IMR-90 (cell line): ENCODE measurements around the gene STK25. TPM values are rescaled to one million over a fixed set of nuclear protein-coding genes. Genes with fewer than 3 reads are reported as not detected.
A peak's percentile ranks its signal among the peaks of the same experiment; 100 is the strongest.

Experiments
- ATAC-seq: fragments of 200-7000 bp; cut with Tn5 transposase; 2 replicates; pipeline ENCODE4 v1.9.1; 2020; ENCODE audit warnings: low read depth, mild to moderate bottlenecking, moderate library complexity
- BruUV-seq: library from RNA; stranded (reverse); fragments of 400-500 nt; replicated peaks from 2 replicates; lab custom pipeline; 2021; lab: Mats Ljungman, UMichigan
- CTCF ChIA-PET: fragments of 300-600 bp; formaldehyde crosslinking; extraction: SDS; loops from one replicate; lab custom pipeline; 2021; ENCODE audit warnings: antibody characterized with exemption; lab: Yijun Ruan, JAX
- POLR2A ChIA-PET: fragments of 300-600 bp; sonication (Branson Sonifier 250); formaldehyde crosslinking; loops from one replicate; lab custom pipeline; 2022; ENCODE audit warnings: antibody characterized with exemption; ENCODE audit not compliant: unreplicated experiment; lab: Charles Lee
- DNase-seq: peaks from one replicate; pipeline ENCODE4 v3.0.0; 2013
- H2AFZ ChIP-seq: replicated peaks from 2 replicates; pipeline ENCODE3; 2013; ENCODE audit warnings: low read length, mild to moderate bottlenecking; ENCODE audit not compliant: poor library complexity
- H2AK5ac ChIP-seq: 2 replicates; pipeline ENCODE4 v1.6.1; 2013; ENCODE audit warnings: low read depth, low read length, inconsistent platforms
- H2AK9ac ChIP-seq: replicated peaks from 2 replicates; pipeline ENCODE3; 2013; ENCODE audit warnings: mild to moderate bottlenecking, low read depth, low read length, moderate library complexity; ENCODE audit not compliant: poor library complexity
- H2BK120ac ChIP-seq: 2 replicates; pipeline ENCODE4 v1.6.1; 2013; ENCODE audit warnings: low read depth, low read length, inconsistent platforms
- H2BK15ac ChIP-seq: 3 replicates; pipeline ENCODE4 v1.6.1; 2013; ENCODE audit warnings: low read depth, low read length, inconsistent platforms
- H2BK20ac ChIP-seq: 2 replicates; pipeline ENCODE4 v1.6.1; 2013; ENCODE audit warnings: low read depth, mild to moderate bottlenecking, inconsistent platforms, low read length, moderate library complexity
- H2BK5ac ChIP-seq: 2 replicates; pipeline ENCODE4 v1.6.1; 2013; ENCODE audit warnings: mild to moderate bottlenecking, low read depth, low read length, inconsistent platforms; ENCODE audit not compliant: poor library complexity, severe bottlenecking
- H3K14ac ChIP-seq: replicated peaks from 2 replicates; pipeline ENCODE4 v1.6.1; 2013; ENCODE audit warnings: low read depth, low read length, inconsistent platforms
- H3K18ac ChIP-seq: 2 replicates; pipeline ENCODE4 v1.6.1; 2013; ENCODE audit warnings: low read depth, low read length, control low read depth
- H3K23ac ChIP-seq: 2 replicates; pipeline ENCODE4 v1.6.1; 2013; ENCODE audit warnings: low read depth, low read length, inconsistent platforms
- H3K27ac ChIP-seq: 2 replicates; pipeline ENCODE4 v1.5.1; 2013; ENCODE audit warnings: mild to moderate bottlenecking, control low read depth, low read length; ENCODE audit not compliant: insufficient read depth
- H3K27me3 ChIP-seq: 2 replicates; pipeline ENCODE4 v1.6.1; 2013; ENCODE audit warnings: low read length; ENCODE audit not compliant: control insufficient read depth, insufficient read depth
- H3K36me3 ChIP-seq: 2 replicates; pipeline ENCODE4 v1.6.1; 2013; ENCODE audit warnings: low read length, mixed read lengths; ENCODE audit not compliant: control insufficient read depth, insufficient read depth
- H3K4ac ChIP-seq: 2 replicates; pipeline ENCODE4 v1.6.1; 2013; ENCODE audit warnings: low read depth, low read length, inconsistent platforms
- H3K4me1 ChIP-seq: 2 replicates; pipeline ENCODE4 v1.6.1; 2013; ENCODE audit warnings: low read length, mixed read lengths; ENCODE audit not compliant: control insufficient read depth, insufficient read depth
- H3K4me2 ChIP-seq: 2 replicates; pipeline ENCODE4 v1.6.1; 2013; ENCODE audit warnings: low read depth, mild to moderate bottlenecking, control low read depth, low read length, moderate library complexity
- H3K4me3 ChIP-seq: 2 replicates; pipeline ENCODE4 v1.5.1; 2013; ENCODE audit warnings: low read depth, mild to moderate bottlenecking, control low read depth, low read length, moderate library complexity; ENCODE audit not compliant: insufficient read depth
- H3K56ac ChIP-seq: 2 replicates; pipeline ENCODE4 v1.6.1; 2013; ENCODE audit warnings: low read length, inconsistent platforms; ENCODE audit not compliant: insufficient read depth; ENCODE audit errors: extremely low read depth
- H3K79me1 ChIP-seq, 2 experiments: 2 replicates each; pipeline ENCODE4 v1.6.1; 2013; ENCODE audit warnings: low read length in 2 of 2, inconsistent platforms in 1 of 2, low read depth in 1 of 2
- H3K9ac ChIP-seq: 2 replicates; pipeline ENCODE4 v1.6.1; 2013; ENCODE audit warnings: low read depth, low read length, control low read depth
- H3K9me1 ChIP-seq: 2 replicates; pipeline ENCODE4 v1.6.1; 2013; ENCODE audit warnings: low read length, inconsistent platforms; ENCODE audit not compliant: insufficient read depth
- H3K9me3 ChIP-seq: 2 replicates; pipeline ENCODE4 v1.6.1; 2013; ENCODE audit warnings: low read length; ENCODE audit not compliant: control insufficient read depth, insufficient read depth
- H4K20me1 ChIP-seq: 2 replicates; pipeline ENCODE4 v1.6.1; 2013; ENCODE audit warnings: low read length, inconsistent platforms; ENCODE audit not compliant: insufficient read depth
- H4K5ac ChIP-seq: 2 replicates; pipeline ENCODE4 v1.6.1; 2013; ENCODE audit warnings: mild to moderate bottlenecking, low read depth, low read length, control low read depth
- H4K8ac ChIP-seq, 2 experiments: 2 replicates each; pipeline ENCODE4 v1.6.1; 2013; ENCODE audit warnings: low read depth in 2 of 2, low read length in 2 of 2, control low read depth in 1 of 2, inconsistent platforms in 1 of 2
- H4K91ac ChIP-seq: 2 replicates; pipeline ENCODE4 v1.6.1; 2013; ENCODE audit warnings: low read depth, low read length, inconsistent platforms; ENCODE audit not compliant: insufficient read depth
- BHLHE40 ChIP-seq: fragments of 150-350 bp; IDR thresholded peaks from 2 replicates; pipeline ENCODE4 v1.6.1; 2016; ENCODE audit warnings: mild to moderate bottlenecking, low read depth, low read length
- CEBPB ChIP-seq: IDR thresholded peaks from 2 replicates; pipeline ENCODE4 v1.6.1; 2012; ENCODE audit warnings: low read depth, low read length, improper control_type of control experiment
- CHD1 ChIP-seq: IDR thresholded peaks from 2 replicates; pipeline ENCODE4 v1.6.1; 2012; ENCODE audit warnings: low read depth, low read length, improper control_type of control experiment
- MAFK ChIP-seq: IDR thresholded peaks from 2 replicates; pipeline ENCODE4 v1.6.1; 2012; ENCODE audit warnings: low read depth, low read length, improper control_type of control experiment
- MAZ ChIP-seq: IDR thresholded peaks from 2 replicates; pipeline ENCODE4 v1.6.1; 2012; ENCODE audit warnings: low read depth, mild to moderate bottlenecking, low read length, improper control_type of control experiment, moderate library complexity, borderline replicate concordance
- MXI1 ChIP-seq: IDR thresholded peaks from 2 replicates; pipeline ENCODE4 v1.6.1; 2012; ENCODE audit warnings: low read depth, mild to moderate bottlenecking, low read length, moderate library complexity, borderline replicate concordance
- NFE2L2 ChIP-seq: fragments of 150-350 bp; IDR thresholded peaks from 2 replicates; pipeline ENCODE4 v1.6.1; 2016; ENCODE audit warnings: low read depth, mild to moderate bottlenecking, low read length
- RAD21 ChIP-seq: IDR thresholded peaks from 2 replicates; pipeline ENCODE4 v1.6.1; 2012; ENCODE audit warnings: low read length, improper control_type of control experiment
- SMC3 ChIP-seq: fragments of 150-350 bp; IDR thresholded peaks from 2 replicates; pipeline ENCODE4 v1.6.1; 2016; ENCODE audit warnings: low read depth, mild to moderate bottlenecking, antibody characterized with exemption, low read length, moderate library complexity
- WGBS, 2 experiments: methylation state at CpG; one replicate each; pipeline versions ENCODE4 v1.1.5 to v1.1.7; 2013; ENCODE audit warnings: missing lambda C conversion rate in 2 of 2; ENCODE audit not compliant: insufficient read length in 1 of 2; ENCODE audit errors: extremely low coverage in 2 of 2; 5-methylcytosine and 5-hydroxymethylcytosine counted together
- dilution Hi-C: fragments of 300-500 bp; cut with HindIII; formaldehyde crosslinking; loops from one replicate; pipeline ENCODE4 v1.14.3; 2018; ENCODE audit warnings: low sequenced_read_pairs; ENCODE audit not compliant: unreplicated experiment
- in situ Hi-C: fragments of 300-500 bp; cut with MboI; formaldehyde crosslinking; loops from 3 replicates; pipeline ENCODE4 v1.14.3; 2019; ENCODE audit warnings: low sequenced_read_pairs, inconsistent platforms, mixed read lengths
- intact Hi-C: fragments of 100-400 bp; cut with micrococcal nuclease; formaldehyde crosslinking; loops from 2 replicates; pipeline ENCODE4 v1.10.0; 2022
- polyA plus RNA-seq, 3 experiments: library from polyadenylated mRNA; depleted of rRNA; stranded (reverse); fragments of >200 nt; gene quantifications; 2 replicates each; pipeline ENCODE4 v1.2.3, GENCODE V29; 2012; ENCODE audit warnings: low replicate concordance in 1 of 3
- total RNA-seq: library from RNA; depleted of rRNA; stranded (reverse); fragments of >200 nt; gene quantifications from 2 replicates; pipeline ENCODE4 v1.2.3, GENCODE V29; 2012
- TF ChIP-seq, protein P1 (sequence below): conservative IDR thresholded peaks from 2 replicates; pipeline ENCODE4 v1.5.1; 2012; ENCODE audit warnings: mild to moderate bottlenecking, low read depth, low read length, improper control_type of control experiment

Gene STK25
- total and polyA plus RNA-seq, 2 of the 4 experiments (the other 2 are of a cell fraction) = 258 to 392 TPM

DNA sequence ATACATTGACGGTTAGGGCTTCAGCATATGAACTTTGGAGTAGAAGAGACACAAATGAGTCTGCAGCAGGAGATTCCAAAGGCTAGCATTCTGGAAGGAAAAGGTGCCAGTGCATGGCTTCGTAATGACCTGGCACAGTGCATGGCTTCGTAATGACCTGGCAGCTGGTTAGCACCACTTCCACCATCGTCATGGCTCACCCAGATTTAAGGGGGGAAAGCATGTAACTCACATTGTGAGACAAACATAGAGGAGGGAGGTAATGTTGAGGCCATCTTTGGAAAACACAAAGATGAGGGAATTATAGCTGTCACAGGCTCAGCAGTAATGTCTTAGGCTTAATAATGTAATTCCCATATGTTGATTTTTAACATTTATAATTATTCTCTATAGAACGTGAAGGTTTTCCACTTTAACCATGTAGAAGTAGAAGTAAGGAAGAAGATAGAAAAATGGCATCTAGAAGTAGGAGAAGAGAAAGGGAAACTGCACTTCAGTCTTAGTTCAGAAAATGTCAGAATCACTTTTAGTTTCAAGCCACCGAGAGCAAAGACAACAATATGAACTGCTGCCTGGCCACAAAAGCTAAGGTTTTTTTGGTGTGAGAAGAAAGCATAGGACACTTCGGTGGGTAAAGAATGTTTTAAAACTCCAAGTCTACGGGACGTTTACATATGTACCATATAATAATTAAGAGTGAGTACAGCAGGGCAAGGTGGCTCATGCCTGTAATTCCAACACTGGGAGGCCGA is 6.8 kb upstream of the STK25 start:
- BruUV-seq = no TSS peak
- no peak overlapping the region for H2BK15ac ChIP-seq
- ATAC-seq (peak; percentile 48; the same call in 1 of the 2 replicates), DNase-seq (no peak)
- no peaks in the 10 kb centered on the region for H3K9me3 ChIP-seq
- no peaks in the 10 kb centered on the region for H3K4me1 ChIP-seq
- no peaks in the 10 kb centered on the region for H3K36me3 ChIP-seq
- no peak overlapping the region for H3K14ac ChIP-seq
- H2AK5ac ChIP-seq = no peak overlapping the region
- no peak for TF ChIP-seq MXI1
- TF ChIP-seq, protein P1, sequence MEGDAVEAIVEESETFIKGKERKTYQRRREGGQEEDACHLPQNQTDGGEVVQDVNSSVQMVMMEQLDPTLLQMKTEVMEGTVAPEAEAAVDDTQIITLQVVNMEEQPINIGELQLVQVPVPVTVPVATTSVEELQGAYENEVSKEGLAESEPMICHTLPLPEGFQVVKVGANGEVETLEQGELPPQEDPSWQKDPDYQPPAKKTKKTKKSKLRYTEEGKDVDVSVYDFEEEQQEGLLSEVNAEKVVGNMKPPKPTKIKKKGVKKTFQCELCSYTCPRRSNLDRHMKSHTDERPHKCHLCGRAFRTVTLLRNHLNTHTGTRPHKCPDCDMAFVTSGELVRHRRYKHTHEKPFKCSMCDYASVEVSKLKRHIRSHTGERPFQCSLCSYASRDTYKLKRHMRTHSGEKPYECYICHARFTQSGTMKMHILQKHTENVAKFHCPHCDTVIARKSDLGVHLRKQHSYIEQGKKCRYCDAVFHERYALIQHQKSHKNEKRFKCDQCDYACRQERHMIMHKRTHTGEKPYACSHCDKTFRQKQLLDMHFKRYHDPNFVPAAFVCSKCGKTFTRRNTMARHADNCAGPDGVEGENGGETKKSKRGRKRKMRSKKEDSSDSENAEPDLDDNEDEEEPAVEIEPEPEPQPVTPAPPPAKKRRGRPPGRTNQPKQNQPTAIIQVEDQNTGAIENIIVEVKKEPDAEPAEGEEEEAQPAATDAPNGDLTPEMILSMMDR = no peak
- TF ChIP-seq CEBPB = no peak
- no peak for TF ChIP-seq BHLHE40
- no peak for TF ChIP-seq SMC3
- no peak for TF ChIP-seq CHD1
- no peak for TF ChIP-seq MAZ
- TF ChIP-seq MAFK = no peak
- no peak for TF ChIP-seq NFE2L2
- no peak for TF ChIP-seq RAD21
- H3K23ac ChIP-seq = no peak overlapping the region
- peaks cover 9% of the 10 kb centered on the region; the same call in 1 of the 2 replicates for H3K9me1 ChIP-seq
- H4K8ac ChIP-seq = peak overlapping the region in 1 of 2 experiments; percentile 63; a peak in 2 of 4 replicates
- in situ Hi-C loops (no loop called here), dilution Hi-C loops (no loop called here), intact Hi-C loops (no loop called here)
- H3K27me3 ChIP-seq = no peaks in the 10 kb centered on the region; the same call in 1 of the 2 replicates
- no peaks in the 10 kb centered on the region for H4K20me1 ChIP-seq
- POLR2A ChIA-PET = no interaction called here
- H3K27ac ChIP-seq = no peak overlapping the region
- no peak overlapping the region for H3K4me2 ChIP-seq
- 83% methylated on average over 2 of the region's 10 CpGs; no CpG with 5 or more reads in 1 of the 2 experiments for WGBS, 2 experiments
- no peak overlapping the region for H2BK5ac ChIP-seq
- H3K9ac ChIP-seq = no peak overlapping the region
- no peak overlapping the region for H3K4me3 ChIP-seq
- no peaks in the 10 kb centered on the region for H3K79me1 ChIP-seq
- CTCF ChIA-PET = interaction anchor here (0.6 kb wide), 1 partner anchor 83 kb away, joined by 4 read pairs; no protein-coding TSS in a partner anchor
- no peak overlapping the region for H3K56ac ChIP-seq
- peak overlapping the region; percentile 46 for H2AFZ ChIP-seq
- no peak overlapping the region for H3K4ac ChIP-seq
- H3K18ac ChIP-seq = no peak overlapping the region
- H2BK120ac ChIP-seq = no peak overlapping the region
- no peak overlapping the region for H2BK20ac ChIP-seq
- H2AK9ac ChIP-seq = no peak overlapping the region
- no peak overlapping the region for H4K91ac ChIP-seq
- no peak overlapping the region for H4K5ac ChIP-seq
